SIG-M5 (cell line): ENCODE measurements around the gene OR9Q2.
"Not testable (repeated sequence)": the region's sequence is repeated elsewhere in the genome, so short reads cannot be mapped to it uniquely, and the experiment has no call there.

Experiments used
- DNase-seq: peaks from one replicate; lab custom pipeline; 2025; lab: John Stamatoyannopoulos, UW

OR9Q2 gene

GRCh38 chr11:58188770-58189169 lies at the start of gene OR9Q2:
TSS of gene OR9Q2 (plus strand) at chr11:58189070. CDS start at chr11:58190491, 1,421 bp downstream.
- no peak for DNase-seq

GRCh38 chr11:58142761-58143160 lies 46.1 kb upstream of the OR9Q2 start:
- DNase-seq = no peak

GRCh38 chr11:58152781-58153180 lies 36.1 kb upstream of the OR9Q2 start:
- no peak for DNase-seq

- no peak for DNase-seq
Observed at GRCh38 chr11:58164389-58164788, 24.5 kb upstream of the OR9Q2 start.

- DNase-seq = no peak
Observed at GRCh38 chr11:58164990-58165389, 23.9 kb upstream of the OR9Q2 start.

GRCh38 chr11:58165504-58166106 lies 23.3 kb upstream of the OR9Q2 start:
- DNase-seq = no peak

GRCh38 chr11:58177409-58178054 lies 11.3 kb upstream of the OR9Q2 start:
- no peak for DNase-seq

- no peak for DNase-seq
Observed at GRCh38 chr11:58178444-58178843, 10.4 kb upstream of the OR9Q2 start.

- no peak for DNase-seq
Observed at GRCh38 chr11:58179648-58180047, 9.2 kb upstream of the OR9Q2 start.

GRCh38 chr11:58186938-58187337 lies 1.9 kb upstream of the OR9Q2 start:
- DNase-seq = no peak

GRCh38 chr11:58192229-58192628 lies 3.4 kb downstream of the OR9Q2 start:
- no peak for DNase-seq

- DNase-seq = no peak
Observed at GRCh38 chr11:58193391-58193790, 4.5 kb downstream of the OR9Q2 start.

GRCh38 chr11:58195939-58196338 lies 7.1 kb downstream of the OR9Q2 start:
- no peak for DNase-seq

GRCh38 chr11:58199271-58199670 lies 10.4 kb downstream of the OR9Q2 start:
- DNase-seq = no peak

GRCh38 chr11:58204042-58204441 lies 15.2 kb downstream of the OR9Q2 start, which contains the start of gene OR1S2:
TSS of gene OR1S2 (minus strand) at chr11:58204142. CDS start at chr11:58204142, 0 bp downstream.
- no peak for DNase-seq

GRCh38 chr11:58212420-58212819 lies 23.6 kb downstream of the OR9Q2 start, which contains the start of gene OR1S1:
TSS of gene OR1S1 (plus strand) at chr11:58212720.
- not testable (repeated sequence) for DNase-seq

GRCh38 chr11:58216476-58216875 lies 27.6 kb downstream of the OR9Q2 start:
- DNase-seq = no peak

- no peak for DNase-seq
Observed at GRCh38 chr11:58222721-58223120, 33.9 kb downstream of the OR9Q2 start.

GRCh38 chr11:58227956-58228615 lies 39.2 kb downstream of the OR9Q2 start:
- no peak for DNase-seq
